GM12878 (cell line): ENCODE data around the gene MPZL3. TPM values are rescaled to one million over a fixed set of nuclear protein-coding genes. Genes with fewer than 3 reads are reported as not detected.

Source experiments
- CBFB ChIP-seq: IDR thresholded peaks from 2 replicates; pipeline ENCODE4 v1.6.1; 2016; ENCODE audit warnings: antibody characterized with exemption, low read depth
- ESRRA ChIP-seq: IDR thresholded peaks from 2 replicates; pipeline ENCODE4 v1.6.1; 2012; ENCODE audit warnings: mild to moderate bottlenecking, low read length, improper control_type of control experiment
- FOXK2 ChIP-seq: fragments of 450-650 bp; IDR thresholded peaks from 2 replicates; pipeline ENCODE4 v1.6.1; 2017; ENCODE audit warnings: mild to moderate bottlenecking, moderate library complexity
- JUNB ChIP-seq: IDR thresholded peaks from 2 replicates; pipeline ENCODE4 v1.6.1; 2016; ENCODE audit warnings: antibody characterized with exemption, mild to moderate bottlenecking
- JUND ChIP-seq: IDR thresholded peaks from 2 replicates; pipeline ENCODE4 v1.6.1; 2012; ENCODE audit warnings: low read depth, mild to moderate bottlenecking, low read length, improper control_type of control experiment, moderate library complexity
- MEF2A ChIP-seq: IDR thresholded peaks from 2 replicates; pipeline ENCODE4 v1.6.1; 2011; ENCODE audit warnings: low read depth, mild to moderate bottlenecking, low read length, moderate library complexity; ENCODE audit not compliant: insufficient read depth
- MXI1 ChIP-seq: fragments of 150-350 bp; IDR thresholded peaks from 2 replicates; pipeline ENCODE4 v1.6.1; 2011; ENCODE audit warnings: low read depth, mild to moderate bottlenecking, inconsistent platforms, low read length, improper control_type of control experiment
- PAX8 ChIP-seq: fragments of 450-650 bp; IDR thresholded peaks from 2 replicates; pipeline ENCODE4 v1.6.1; 2017; ENCODE audit warnings: mild to moderate bottlenecking, moderate library complexity
- POU2F2 ChIP-seq: IDR thresholded peaks from 3 replicates; pipeline ENCODE4 v1.6.1; 2011; ENCODE audit warnings: low read depth, mild to moderate bottlenecking, low read length, borderline replicate concordance
- RB1 ChIP-seq: fragments of 450-650 bp; formaldehyde crosslinking; IDR thresholded peaks from 2 replicates; pipeline ENCODE4 v1.6.1; 2017; ENCODE audit warnings: mild to moderate bottlenecking, borderline replicate concordance
- RCOR1 ChIP-seq: conservative IDR thresholded peaks from 2 replicates; pipeline ENCODE4 v1.6.1; 2012; ENCODE audit warnings: low read depth, low read length, improper control_type of control experiment
- TARDBP ChIP-seq: IDR thresholded peaks from 2 replicates; pipeline ENCODE4 v1.6.1; 2016; ENCODE audit warnings: borderline replicate concordance
- ZBED1 ChIP-seq: IDR thresholded peaks from 2 replicates; pipeline ENCODE4 v1.6.1; 2016; ENCODE audit warnings: borderline replicate concordance
- ZNF384 ChIP-seq: IDR thresholded peaks from 2 replicates; pipeline ENCODE4 v1.6.1; 2012; ENCODE audit warnings: low read depth, mild to moderate bottlenecking, low read length, improper control_type of control experiment, borderline replicate concordance
- ZNF622 ChIP-seq: fragments of 450-650 bp; IDR thresholded peaks from 2 replicates; pipeline ENCODE4 v1.6.1; 2017; ENCODE audit warnings: mild to moderate bottlenecking, inconsistent platforms
- polyA plus RNA-seq, 11 experiments: library from polyadenylated mRNA; depleted of rRNA in 4 of 11; unstranded in 6 of 11; stranded (reverse) in 5 of 11; fragments of >200 nt; fragmentation: Nextera tagmentation in 4 of 11; fragmentation: Illumina TruSeq in 1 of 11; extraction: Ambion mirVana in 4 of 11; extraction: Trizol in 1 of 11; gene quantifications; 1 replicate in 1 of 11; 2 replicates in 10 of 11; pipeline versions ENCODE4 v1.2.1 to v1.2.3, GENCODE V29; 2011 to 2016; ENCODE audit warnings: inconsistent platforms in 2 of 11, missing spikeins in 2 of 11, low read depth in 1 of 11
- total RNA-seq, 4 experiments: library from RNA; depleted of rRNA in 3 of 4; stranded (reverse); fragments of >200 nt in 3 of 4; fragmentation: Illumina TruSeq in 1 of 4; extraction: Trizol in 1 of 4; gene quantifications; 2 replicates each; pipeline versions ENCODE4 v1.2.1 to v1.2.3, GENCODE V29; 2013 to 2021
- TF ChIP-seq, protein P1 (sequence below): IDR thresholded peaks from 2 replicates; pipeline ENCODE4 v1.6.1; 2011; ENCODE audit warnings: low read depth, low read length, improper control_type of control experiment, borderline replicate concordance
- TF ChIP-seq, protein P2 (sequence below): IDR thresholded peaks from 2 replicates; pipeline ENCODE4 v1.6.1; 2012; ENCODE audit warnings: mild to moderate bottlenecking, low read depth, low read length
- TF ChIP-seq, protein P3 (sequence below): fragments of 150-350 bp; IDR thresholded peaks from 2 replicates; pipeline ENCODE4 v1.6.1; 2014; ENCODE audit warnings: mild to moderate bottlenecking, low read depth, low read length
- TF ChIP-seq, protein P4 (sequence below): fragments of 450-650 bp; formaldehyde crosslinking; IDR thresholded peaks from 2 replicates; pipeline ENCODE4 v1.4.0; 2022; ENCODE audit warnings: mild to moderate bottlenecking, moderate library complexity
- TF ChIP-seq, protein P5 (sequence below): IDR thresholded peaks from 2 replicates; pipeline ENCODE4 v1.6.1; 2011; ENCODE audit warnings: mild to moderate bottlenecking, low read depth, low read length, moderate library complexity; ENCODE audit not compliant: insufficient replicate concordance

MPZL3 gene
- total and polyA plus RNA-seq, 10 of the 15 experiments (the other 5 are each of a cell fraction or from before 2014, with no cell fraction given) = 2.1 to 7.5 (median 6.2) TPM

DNA sequence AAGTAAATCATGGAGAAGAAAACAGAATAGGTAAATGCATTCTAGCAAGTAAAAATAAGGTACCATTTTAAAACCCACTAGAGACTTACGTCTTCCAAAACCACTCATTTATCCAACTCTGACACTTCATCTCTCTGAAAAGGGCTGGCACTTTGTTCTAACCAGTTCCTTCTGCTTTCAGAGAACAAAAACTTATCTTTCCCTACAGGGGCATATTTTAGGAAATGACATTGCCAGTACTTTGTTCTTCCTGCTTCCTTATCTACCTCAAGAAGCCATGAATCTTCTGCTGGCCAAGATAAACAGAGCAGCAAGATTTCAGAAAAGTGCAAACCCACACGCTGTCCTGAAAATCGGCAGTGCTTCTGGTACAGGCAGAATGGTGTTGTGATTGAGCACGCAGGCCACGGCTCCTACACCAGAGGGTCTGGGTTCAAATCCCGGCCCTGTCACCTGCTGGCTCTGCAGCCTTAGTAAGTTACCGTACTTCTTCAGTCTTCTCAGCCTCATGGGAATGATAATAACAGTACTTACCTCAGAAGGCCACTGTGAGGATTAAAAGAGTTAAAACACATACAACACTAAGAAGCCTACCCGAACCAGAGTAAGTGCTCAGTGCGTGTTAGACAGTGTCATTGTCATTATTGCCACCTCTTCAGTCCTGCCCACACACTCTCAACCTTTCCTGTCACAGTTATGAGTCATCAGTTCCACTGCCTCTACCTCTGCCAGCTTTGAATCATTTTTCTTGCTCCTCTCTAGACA is 11.0 kb downstream of the MPZL3 start (continued):
- TF ChIP-seq, protein P1, sequence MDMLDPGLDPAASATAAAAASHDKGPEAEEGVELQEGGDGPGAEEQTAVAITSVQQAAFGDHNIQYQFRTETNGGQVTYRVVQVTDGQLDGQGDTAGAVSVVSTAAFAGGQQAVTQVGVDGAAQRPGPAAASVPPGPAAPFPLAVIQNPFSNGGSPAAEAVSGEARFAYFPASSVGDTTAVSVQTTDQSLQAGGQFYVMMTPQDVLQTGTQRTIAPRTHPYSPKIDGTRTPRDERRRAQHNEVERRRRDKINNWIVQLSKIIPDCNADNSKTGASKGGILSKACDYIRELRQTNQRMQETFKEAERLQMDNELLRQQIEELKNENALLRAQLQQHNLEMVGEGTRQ = no peak
- TF ChIP-seq, protein P2, sequence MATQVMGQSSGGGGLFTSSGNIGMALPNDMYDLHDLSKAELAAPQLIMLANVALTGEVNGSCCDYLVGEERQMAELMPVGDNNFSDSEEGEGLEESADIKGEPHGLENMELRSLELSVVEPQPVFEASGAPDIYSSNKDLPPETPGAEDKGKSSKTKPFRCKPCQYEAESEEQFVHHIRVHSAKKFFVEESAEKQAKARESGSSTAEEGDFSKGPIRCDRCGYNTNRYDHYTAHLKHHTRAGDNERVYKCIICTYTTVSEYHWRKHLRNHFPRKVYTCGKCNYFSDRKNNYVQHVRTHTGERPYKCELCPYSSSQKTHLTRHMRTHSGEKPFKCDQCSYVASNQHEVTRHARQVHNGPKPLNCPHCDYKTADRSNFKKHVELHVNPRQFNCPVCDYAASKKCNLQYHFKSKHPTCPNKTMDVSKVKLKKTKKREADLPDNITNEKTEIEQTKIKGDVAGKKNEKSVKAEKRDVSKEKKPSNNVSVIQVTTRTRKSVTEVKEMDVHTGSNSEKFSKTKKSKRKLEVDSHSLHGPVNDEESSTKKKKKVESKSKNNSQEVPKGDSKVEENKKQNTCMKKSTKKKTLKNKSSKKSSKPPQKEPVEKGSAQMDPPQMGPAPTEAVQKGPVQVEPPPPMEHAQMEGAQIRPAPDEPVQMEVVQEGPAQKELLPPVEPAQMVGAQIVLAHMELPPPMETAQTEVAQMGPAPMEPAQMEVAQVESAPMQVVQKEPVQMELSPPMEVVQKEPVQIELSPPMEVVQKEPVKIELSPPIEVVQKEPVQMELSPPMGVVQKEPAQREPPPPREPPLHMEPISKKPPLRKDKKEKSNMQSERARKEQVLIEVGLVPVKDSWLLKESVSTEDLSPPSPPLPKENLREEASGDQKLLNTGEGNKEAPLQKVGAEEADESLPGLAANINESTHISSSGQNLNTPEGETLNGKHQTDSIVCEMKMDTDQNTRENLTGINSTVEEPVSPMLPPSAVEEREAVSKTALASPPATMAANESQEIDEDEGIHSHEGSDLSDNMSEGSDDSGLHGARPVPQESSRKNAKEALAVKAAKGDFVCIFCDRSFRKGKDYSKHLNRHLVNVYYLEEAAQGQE = no peak
- TF ChIP-seq FOXK2 = no peak
- TF ChIP-seq MXI1 = no peak
- TF ChIP-seq, protein P3, sequence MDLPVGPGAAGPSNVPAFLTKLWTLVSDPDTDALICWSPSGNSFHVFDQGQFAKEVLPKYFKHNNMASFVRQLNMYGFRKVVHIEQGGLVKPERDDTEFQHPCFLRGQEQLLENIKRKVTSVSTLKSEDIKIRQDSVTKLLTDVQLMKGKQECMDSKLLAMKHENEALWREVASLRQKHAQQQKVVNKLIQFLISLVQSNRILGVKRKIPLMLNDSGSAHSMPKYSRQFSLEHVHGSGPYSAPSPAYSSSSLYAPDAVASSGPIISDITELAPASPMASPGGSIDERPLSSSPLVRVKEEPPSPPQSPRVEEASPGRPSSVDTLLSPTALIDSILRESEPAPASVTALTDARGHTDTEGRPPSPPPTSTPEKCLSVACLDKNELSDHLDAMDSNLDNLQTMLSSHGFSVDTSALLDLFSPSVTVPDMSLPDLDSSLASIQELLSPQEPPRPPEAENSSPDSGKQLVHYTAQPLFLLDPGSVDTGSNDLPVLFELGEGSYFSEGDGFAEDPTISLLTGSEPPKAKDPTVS = no peak
- no peak for TF ChIP-seq POU2F2
- TF ChIP-seq ZNF384 = no peak
- TF ChIP-seq JUNB = peak; percentile 78
- no peak for TF ChIP-seq CBFB
- TF ChIP-seq MEF2A = peak; percentile 30; the same call in 1 of the 2 replicates
- TF ChIP-seq RB1 = no peak
- no peak for TF ChIP-seq TARDBP
- peak; percentile 76; the same call in 1 of the 2 replicates for TF ChIP-seq ZBED1
- peak; percentile 84 for TF ChIP-seq JUND
- no peak for TF ChIP-seq ZNF622
- no peak for TF ChIP-seq RCOR1
- no peak for TF ChIP-seq PAX8
- TF ChIP-seq, protein P4, sequence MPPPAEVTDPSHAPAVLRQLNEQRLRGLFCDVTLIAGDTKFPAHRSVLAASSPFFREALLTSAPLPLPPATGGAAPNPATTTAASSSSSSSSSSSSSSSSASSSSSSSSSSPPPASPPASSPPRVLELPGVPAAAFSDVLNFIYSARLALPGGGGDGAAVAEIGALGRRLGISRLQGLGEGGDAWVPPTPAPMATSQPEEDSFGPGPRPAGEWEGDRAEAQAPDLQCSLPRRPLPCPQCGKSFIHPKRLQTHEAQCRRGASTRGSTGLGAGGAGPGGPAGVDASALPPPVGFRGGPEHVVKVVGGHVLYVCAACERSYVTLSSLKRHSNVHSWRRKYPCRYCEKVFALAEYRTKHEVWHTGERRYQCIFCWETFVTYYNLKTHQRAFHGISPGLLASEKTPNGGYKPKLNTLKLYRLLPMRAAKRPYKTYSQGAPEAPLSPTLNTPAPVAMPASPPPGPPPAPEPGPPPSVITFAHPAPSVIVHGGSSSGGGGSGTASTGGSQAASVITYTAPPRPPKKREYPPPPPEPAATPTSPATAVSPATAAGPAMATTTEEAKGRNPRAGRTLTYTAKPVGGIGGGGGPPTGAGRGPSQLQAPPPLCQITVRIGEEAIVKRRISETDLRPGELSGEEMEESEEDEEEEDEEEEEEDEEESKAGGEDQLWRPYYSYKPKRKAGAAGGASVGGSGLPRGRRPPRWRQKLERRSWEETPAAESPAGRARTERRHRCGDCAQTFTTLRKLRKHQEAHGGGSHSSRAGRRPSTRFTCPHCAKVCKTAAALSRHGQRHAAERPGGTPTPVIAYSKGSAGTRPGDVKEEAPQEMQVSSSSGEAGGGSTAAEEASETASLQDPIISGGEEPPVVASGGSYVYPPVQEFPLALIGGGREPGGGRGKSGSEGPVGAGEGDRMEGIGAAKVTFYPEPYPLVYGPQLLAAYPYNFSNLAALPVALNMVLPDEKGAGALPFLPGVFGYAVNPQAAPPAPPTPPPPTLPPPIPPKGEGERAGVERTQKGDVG (CRISPR knock-in tag) = no peak
- TF ChIP-seq ESRRA = no peak
- TF ChIP-seq, protein P5, sequence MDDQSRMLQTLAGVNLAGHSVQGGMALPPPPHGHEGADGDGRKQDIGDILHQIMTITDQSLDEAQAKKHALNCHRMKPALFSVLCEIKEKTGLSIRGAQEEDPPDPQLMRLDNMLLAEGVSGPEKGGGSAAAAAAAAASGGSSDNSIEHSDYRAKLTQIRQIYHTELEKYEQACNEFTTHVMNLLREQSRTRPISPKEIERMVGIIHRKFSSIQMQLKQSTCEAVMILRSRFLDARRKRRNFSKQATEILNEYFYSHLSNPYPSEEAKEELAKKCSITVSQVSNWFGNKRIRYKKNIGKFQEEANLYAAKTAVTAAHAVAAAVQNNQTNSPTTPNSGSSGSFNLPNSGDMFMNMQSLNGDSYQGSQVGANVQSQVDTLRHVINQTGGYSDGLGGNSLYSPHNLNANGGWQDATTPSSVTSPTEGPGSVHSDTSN = peak; percentile 33
